H1 (cell line): ENCODE measurements around the gene TMEM52B. TPM values are rescaled to one million over a fixed set of nuclear protein-coding genes. Genes with fewer than 3 reads are reported as not detected.

Experiments
- CTCF ChIA-PET: fragments of 300-600 bp; sonication (Branson Sonifier 250); formaldehyde crosslinking; loops from one replicate; lab custom pipeline; 2021; ENCODE audit not compliant: partially characterized antibody; lab: Charles Lee
- POLR2A ChIA-PET: fragments of 300-600 bp; sonication (Branson Sonifier 250); formaldehyde crosslinking; loops from one replicate; lab custom pipeline; 2021; ENCODE audit warnings: inconsistent platforms; ENCODE audit not compliant: partially characterized antibody; lab: Charles Lee
- DNase-seq, 2 experiments: peaks; one replicate each; pipeline versions ENCODE4 v3.0.0 to v3.0.0-alpha.2; 2010 to 2022; ENCODE audit warnings: low spot score in 2 of 2, low read depth in 1 of 2, mixed read lengths in 1 of 2
- FAIRE-seq: peaks from 2 replicates; lab custom pipeline; 2011; peaks lifted over from hg19 to GRCh38; lab: Jason Lieb, UNC
- H2AFZ ChIP-seq: 2 replicates; pipeline ENCODE4 v1.8.1; 2012; ENCODE audit warnings: low read length, inconsistent platforms
- H2AK5ac ChIP-seq: 2 replicates; pipeline ENCODE4 v1.6.1; 2013; ENCODE audit warnings: low read depth, low read length
- H2BK120ac ChIP-seq: replicated peaks from 2 replicates; pipeline ENCODE3; 2013; ENCODE audit warnings: low read depth, low read length, inconsistent platforms
- H2BK12ac ChIP-seq: 2 replicates; pipeline ENCODE4 v1.6.1; 2013; ENCODE audit warnings: low read depth, low read length
- H2BK15ac ChIP-seq: 2 replicates; pipeline ENCODE4 v1.6.1; 2013; ENCODE audit warnings: low read length
- H2BK20ac ChIP-seq: 2 replicates; pipeline ENCODE4 v1.6.1; 2013; ENCODE audit warnings: low read length
- H2BK5ac ChIP-seq: 2 replicates; pipeline ENCODE4 v1.6.1; 2013; ENCODE audit warnings: low read depth, low read length
- H3K14ac ChIP-seq: 2 replicates; pipeline ENCODE4 v1.6.1; 2013; ENCODE audit warnings: inconsistent platforms; ENCODE audit not compliant: insufficient read length
- H3K18ac ChIP-seq: 2 replicates; pipeline ENCODE4 v1.6.1; 2013; ENCODE audit warnings: low read length; ENCODE audit errors: extremely low read depth
- H3K23ac ChIP-seq: 2 replicates; pipeline ENCODE4 v1.6.1; 2013; ENCODE audit warnings: inconsistent platforms; ENCODE audit not compliant: insufficient read length
- H3K23me2 ChIP-seq: 2 replicates; pipeline ENCODE4 v1.6.1; 2013; ENCODE audit warnings: low read depth, low read length
- H3K27ac ChIP-seq: 2 replicates; pipeline ENCODE4 v1.6.1; 2011; ENCODE audit warnings: low read depth, low read length, inconsistent platforms
- H3K27me3 ChIP-seq, 4 experiments: replicated peaks in 1 of 4; 1 replicate in 1 of 4; 2 replicates in 3 of 4; pipeline versions ENCODE4 v1.6.1 to v1.8.1; 2011 to 2013; ENCODE audit warnings: low read length in 3 of 4, mild to moderate bottlenecking in 3 of 4, inconsistent platforms in 2 of 4, mixed read lengths in 2 of 4, moderate library complexity in 1 of 4; ENCODE audit not compliant: control insufficient read depth in 3 of 4, insufficient read depth in 3 of 4; ENCODE audit errors: extremely low read depth in 1 of 4
- H3K36me3 ChIP-seq, 4 experiments: 2 replicates each; pipeline versions ENCODE4 v1.6.1 to v1.8.1; 2011 to 2013; ENCODE audit warnings: mild to moderate bottlenecking in 4 of 4, low read length in 3 of 4, moderate library complexity in 2 of 4, control low read depth in 1 of 4, inconsistent platforms in 1 of 4; ENCODE audit not compliant: insufficient read depth in 4 of 4, control insufficient read depth in 2 of 4
- H3K4ac ChIP-seq: replicated peaks from 2 replicates; pipeline ENCODE3; 2013; ENCODE audit warnings: low read length, low read depth, mixed read lengths, inconsistent platforms; ENCODE audit not compliant: insufficient read length
- H3K4me1 ChIP-seq, 4 experiments: replicated peaks in 1 of 4; 1 replicate in 1 of 4; 2 replicates in 3 of 4; pipeline versions ENCODE4 v1.6.1 to v1.8.1; 2011 to 2013; ENCODE audit warnings: low read length in 3 of 4, inconsistent platforms in 2 of 4, mixed read lengths in 1 of 4; ENCODE audit not compliant: insufficient read depth in 4 of 4, control insufficient read depth in 3 of 4
- H3K4me2 ChIP-seq, 2 experiments: 2 replicates each; pipeline versions ENCODE4 v1.6.1 to v1.8.1; 2011 to 2013; ENCODE audit warnings: low read depth in 2 of 2, low read length in 2 of 2, control low read depth in 1 of 2, inconsistent platforms in 1 of 2, mild to moderate bottlenecking in 1 of 2; ENCODE audit not compliant: insufficient read depth in 1 of 2
- H3K4me3 ChIP-seq, 4 experiments: fragments of 200-600, 300-600 bp in 1 of 4; sonication (generic), shearing (Covaris generic), sonication (Bioruptor Twin) in 1 of 4; 2 replicates each; pipeline versions ENCODE4 v1.5.1 to v1.8.1; 2011 to 2016; ENCODE audit warnings: low read length in 4 of 4, low read depth in 3 of 4, control low read depth in 2 of 4, inconsistent platforms in 2 of 4, mild to moderate bottlenecking in 2 of 4, mixed read lengths in 1 of 4, moderate library complexity in 1 of 4; ENCODE audit not compliant: insufficient read depth in 2 of 4; ENCODE audit errors: extremely low read depth in 1 of 4
- H3K56ac ChIP-seq: replicated peaks from 2 replicates; pipeline ENCODE3; 2013; ENCODE audit warnings: low read depth, mild to moderate bottlenecking, mixed read lengths, low read length, inconsistent platforms; ENCODE audit not compliant: insufficient read length
- H3K79me1 ChIP-seq: 2 replicates; pipeline ENCODE4 v1.6.1; 2013; ENCODE audit warnings: low read depth, low read length, control low read depth
- H3K79me2 ChIP-seq, 2 experiments: 2 replicates each; pipeline versions ENCODE4 v1.6.1 to v1.8.1; 2012 to 2013; ENCODE audit warnings: low read length in 2 of 2, mild to moderate bottlenecking in 2 of 2, inconsistent platforms in 1 of 2; ENCODE audit not compliant: insufficient read depth in 2 of 2, control insufficient read depth in 1 of 2
- H3K9ac ChIP-seq, 4 experiments: replicated peaks in 1 of 4; 1 replicate in 1 of 4; 2 replicates in 3 of 4; pipeline versions ENCODE4 v1.6.1 to v1.8.1; 2011 to 2013; ENCODE audit warnings: low read depth in 3 of 4, low read length in 3 of 4, control low read depth in 2 of 4, mild to moderate bottlenecking in 2 of 4, moderate library complexity in 2 of 4, inconsistent platforms in 1 of 4; ENCODE audit errors: extremely low read depth in 1 of 4
- H3K9me3 ChIP-seq, 2 experiments: 2 replicates each; pipeline versions ENCODE4 v1.6.1 to v1.8.1; 2012 to 2013; ENCODE audit warnings: mild to moderate bottlenecking in 2 of 2, moderate library complexity in 2 of 2, control low read depth in 1 of 2, inconsistent platforms in 1 of 2, low read depth in 1 of 2, low read length in 1 of 2, mixed read lengths in 1 of 2; ENCODE audit not compliant: insufficient read depth in 2 of 2
- H4K20me1 ChIP-seq, 2 experiments: replicated peaks in 1 of 2; 2 replicates each; pipeline versions ENCODE3 to v1.8.1; 2011 to 2013; ENCODE audit warnings: inconsistent platforms in 2 of 2, low read length in 2 of 2, mild to moderate bottlenecking in 1 of 2; ENCODE audit not compliant: insufficient read depth in 2 of 2, control insufficient read depth in 1 of 2
- H4K5ac ChIP-seq: 2 replicates; pipeline ENCODE4 v1.6.1; 2013; ENCODE audit warnings: low read length, low read depth, mixed read lengths, inconsistent platforms; ENCODE audit not compliant: insufficient read length
- H4K8ac ChIP-seq: 2 replicates; pipeline ENCODE4 v1.8.0; 2013; ENCODE audit warnings: mild to moderate bottlenecking, moderate library complexity, low read length, inconsistent platforms; ENCODE audit not compliant: insufficient read depth; ENCODE audit errors: extremely low read depth
- H4K91ac ChIP-seq: replicated peaks from 2 replicates; pipeline ENCODE3; 2013; ENCODE audit warnings: low read length, mixed read lengths, inconsistent platforms; ENCODE audit not compliant: insufficient read length
- ASH2L ChIP-seq: fragments of 200-600, 300-600 bp; sonication (generic); IDR thresholded peaks from one replicate; pipeline ENCODE4 v1.7.1; 2017; ENCODE audit warnings: low read length
- CBX5 ChIP-seq: fragments of 300-800, 300-1000 bp; sonication (generic); IDR thresholded peaks from 2 replicates; pipeline ENCODE4 v1.7.1; 2016; ENCODE audit warnings: antibody characterized with exemption, low read length, low read depth
- CBX8 ChIP-seq: fragments of 300-800, 300-1000 bp; sonication (generic); IDR thresholded peaks from 2 replicates; pipeline ENCODE4 v1.7.1; 2016; ENCODE audit warnings: low read depth, low read length, borderline replicate concordance
- FOSL1 ChIP-seq: IDR thresholded peaks from 2 replicates; pipeline ENCODE4 v1.6.1; 2011; ENCODE audit warnings: mild to moderate bottlenecking, low read depth, low read length, moderate library complexity; ENCODE audit not compliant: insufficient read depth
- JUN ChIP-seq: IDR thresholded peaks from 2 replicates; pipeline ENCODE4 v1.6.1; 2011; ENCODE audit warnings: low read depth, mild to moderate bottlenecking, improper control_type of control experiment, low read length
- KDM1A ChIP-seq: fragments of 200-600, 300-600 bp; sonication (generic); IDR thresholded peaks from 2 replicates; pipeline ENCODE4 v1.7.1; 2016; ENCODE audit warnings: mild to moderate bottlenecking, low read length, borderline replicate concordance
- RBBP5 ChIP-seq: IDR thresholded peaks from 2 replicates; pipeline ENCODE4 v1.7.1; 2012; ENCODE audit warnings: low read depth, mild to moderate bottlenecking, inconsistent platforms, low read length, moderate library complexity, borderline replicate concordance
- RXRA ChIP-seq: IDR thresholded peaks from 2 replicates; pipeline ENCODE4 v1.6.1; 2011; ENCODE audit warnings: low read depth, mild to moderate bottlenecking, low read length, moderate library complexity; ENCODE audit not compliant: insufficient read depth
- SAP30 ChIP-seq: fragments of 300-600 bp; sonication (generic); IDR thresholded peaks from 2 replicates; pipeline ENCODE4 v1.7.1; 2012; ENCODE audit warnings: low read length, moderate library complexity, mild to moderate bottlenecking, inconsistent platforms; ENCODE audit not compliant: insufficient read depth, insufficient replicate concordance
- TAF1 ChIP-seq: IDR thresholded peaks from 2 replicates; pipeline ENCODE4 v1.6.1; 2011; ENCODE audit warnings: mild to moderate bottlenecking, low read depth, low read length
- YY1 ChIP-seq: IDR thresholded peaks from 2 replicates; pipeline ENCODE4 v1.6.1; 2011; ENCODE audit warnings: low read depth, mild to moderate bottlenecking, low read length
- WGBS, 2 experiments: shearing (Covaris generic) in 1 of 2; methylation state at CpG; one replicate each; pipeline versions ENCODE4 v1.1.6 to v1.1.7; 2013 to 2015; ENCODE audit warnings: low lambda C conversion rate in 2 of 2, mixed read lengths in 2 of 2, inconsistent platforms in 1 of 2, low coverage in 1 of 2, missing lambda C conversion rate in 1 of 2; ENCODE audit not compliant: insufficient replicate concordance in 2 of 2, insufficient coverage in 1 of 2, insufficient read length in 1 of 2; ENCODE audit errors: extremely low coverage in 1 of 2, missing lambda C conversion rate in 1 of 2; 5-methylcytosine and 5-hydroxymethylcytosine counted together
- polyA plus RNA-seq, 7 experiments: library from polyadenylated mRNA; depleted of rRNA in 3 of 7; stranded (reverse) in 5 of 7; unstranded in 2 of 7; fragments of >200 nt in 5 of 7; fragments of 200-250 nt in 2 of 7; gene quantifications; 1 replicate in 5 of 7; 2 replicates in 1 of 7; 4 replicates in 1 of 7; pipeline versions ENCODE4 v1.2.1 to v1.2.3, GENCODE V29; 2011 to 2013; ENCODE audit warnings: missing spikeins in 2 of 7, mixed read lengths in 2 of 7
- total RNA-seq: library from RNA; stranded (reverse); fragmentation: NEBNext Ultra II Directional; extraction: Animal tissue kit (Norgen Biotek cat#: 25700); gene quantifications from 2 replicates; pipeline ENCODE4 v1.2.1, GENCODE V29; 2021
- TF ChIP-seq, protein P1 (sequence below): IDR thresholded peaks from 2 replicates; pipeline ENCODE4 v1.6.1; 2012; ENCODE audit warnings: low read length, inconsistent platforms

Gene TMEM52B
- total and polyA plus RNA-seq, 2 of the 8 experiments (the other 6 are each of a cell fraction or from before 2014, with no cell fraction given), result not detected

DNA sequence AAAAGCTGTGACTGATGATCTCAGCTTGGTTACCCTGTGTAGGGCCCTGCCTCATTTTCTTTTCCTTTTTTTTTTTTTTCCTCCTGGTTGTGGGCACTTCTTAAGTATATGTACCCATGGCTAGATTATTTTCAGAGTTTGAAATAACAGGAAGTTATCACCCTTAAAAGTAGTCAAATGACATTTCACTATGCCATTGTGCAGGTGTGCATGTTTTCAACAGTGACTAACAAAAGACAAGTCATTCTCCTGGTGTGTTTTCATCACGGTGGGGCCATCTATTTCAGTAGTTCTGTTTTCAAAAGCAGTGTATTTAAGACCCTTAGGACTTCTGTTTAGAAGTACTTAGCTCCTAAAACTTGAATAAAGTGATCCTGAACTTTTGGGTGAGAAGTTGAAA is 48.8 kb downstream of the TMEM52B start:
- no peak overlapping the region for H3K14ac ChIP-seq
- H3K79me2 ChIP-seq, result no peaks in the 10 kb centered on the region
- H3K4ac ChIP-seq, result no peak overlapping the region
- no peak overlapping the region for H2BK120ac ChIP-seq
- H4K91ac ChIP-seq, result no peak overlapping the region
- H3K4me3 ChIP-seq, result no peak overlapping the region
- WGBS, 2 experiments, result 95% methylated on average over 1 of the region's 1 CpG; no CpG with 5 or more reads in 1 of the 2 experiments
- H3K9me3 ChIP-seq, result no peaks in the 10 kb centered on the region
- H2AFZ ChIP-seq, result no peak overlapping the region
- DNase-seq (no peak), FAIRE-seq (no peak)
- H3K27ac ChIP-seq, result no peak overlapping the region
- no peaks in the 10 kb centered on the region for H4K20me1 ChIP-seq
- no peaks in the 10 kb centered on the region for H3K27me3 ChIP-seq
- no peak overlapping the region for H4K8ac ChIP-seq
- H3K56ac ChIP-seq, result no peak overlapping the region
- H3K79me1 ChIP-seq, result no peaks in the 10 kb centered on the region
- no peak overlapping the region for H3K18ac ChIP-seq
- H2BK12ac ChIP-seq, result no peak overlapping the region
- H2BK15ac ChIP-seq, result no peak overlapping the region
- ChIA-PET POLR2A (interaction anchor here (0.5 to 1.2 kb wide), 2 partner anchors 66 to 386 kb away, joined by 3 read pairs; partner anchors contain the start of gene MAGOHB), CTCF (interaction anchor here (1.2 to 5.0 kb wide), 2 partner anchors 8 to 14 kb away, joined by 4 to 30 read pairs; no protein-coding TSS in a partner anchor)
- H3K23me2 ChIP-seq, result no peaks in the 10 kb centered on the region
- no peak overlapping the region for H3K23ac ChIP-seq
- H3K4me2 ChIP-seq, result no peak overlapping the region
- no peaks in the 10 kb centered on the region for H3K4me1 ChIP-seq
- H3K36me3 ChIP-seq, result peaks cover under 1 to 19% (median 14%) of the 10 kb centered on the region in 4 experiments; a peak in 6 of 8 replicates
- H2AK5ac ChIP-seq, result no peak overlapping the region
- no peak overlapping the region for H4K5ac ChIP-seq
- H2BK20ac ChIP-seq, result no peak overlapping the region
- H3K9ac ChIP-seq, result no peak overlapping the region
- H2BK5ac ChIP-seq, result no peak overlapping the region
- no peak for TF ChIP-seq FOSL1
- no peak for TF ChIP-seq KDM1A
- no peak for TF ChIP-seq CBX5
- no peak for TF ChIP-seq ASH2L
- TF ChIP-seq, protein P1, sequence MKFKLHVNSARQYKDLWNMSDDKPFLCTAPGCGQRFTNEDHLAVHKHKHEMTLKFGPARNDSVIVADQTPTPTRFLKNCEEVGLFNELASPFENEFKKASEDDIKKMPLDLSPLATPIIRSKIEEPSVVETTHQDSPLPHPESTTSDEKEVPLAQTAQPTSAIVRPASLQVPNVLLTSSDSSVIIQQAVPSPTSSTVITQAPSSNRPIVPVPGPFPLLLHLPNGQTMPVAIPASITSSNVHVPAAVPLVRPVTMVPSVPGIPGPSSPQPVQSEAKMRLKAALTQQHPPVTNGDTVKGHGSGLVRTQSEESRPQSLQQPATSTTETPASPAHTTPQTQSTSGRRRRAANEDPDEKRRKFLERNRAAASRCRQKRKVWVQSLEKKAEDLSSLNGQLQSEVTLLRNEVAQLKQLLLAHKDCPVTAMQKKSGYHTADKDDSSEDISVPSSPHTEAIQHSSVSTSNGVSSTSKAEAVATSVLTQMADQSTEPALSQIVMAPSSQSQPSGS, result no peak
- TF ChIP-seq TAF1, result no peak
- no peak for TF ChIP-seq SAP30
- TF ChIP-seq JUN, result no peak
- no peak for TF ChIP-seq RXRA
- no peak for TF ChIP-seq CBX8
- no peak for TF ChIP-seq RBBP5
- TF ChIP-seq YY1, result no peak
